ENCODE measurements around the gene SRSF3.

SRSF3 gene

DNA sequence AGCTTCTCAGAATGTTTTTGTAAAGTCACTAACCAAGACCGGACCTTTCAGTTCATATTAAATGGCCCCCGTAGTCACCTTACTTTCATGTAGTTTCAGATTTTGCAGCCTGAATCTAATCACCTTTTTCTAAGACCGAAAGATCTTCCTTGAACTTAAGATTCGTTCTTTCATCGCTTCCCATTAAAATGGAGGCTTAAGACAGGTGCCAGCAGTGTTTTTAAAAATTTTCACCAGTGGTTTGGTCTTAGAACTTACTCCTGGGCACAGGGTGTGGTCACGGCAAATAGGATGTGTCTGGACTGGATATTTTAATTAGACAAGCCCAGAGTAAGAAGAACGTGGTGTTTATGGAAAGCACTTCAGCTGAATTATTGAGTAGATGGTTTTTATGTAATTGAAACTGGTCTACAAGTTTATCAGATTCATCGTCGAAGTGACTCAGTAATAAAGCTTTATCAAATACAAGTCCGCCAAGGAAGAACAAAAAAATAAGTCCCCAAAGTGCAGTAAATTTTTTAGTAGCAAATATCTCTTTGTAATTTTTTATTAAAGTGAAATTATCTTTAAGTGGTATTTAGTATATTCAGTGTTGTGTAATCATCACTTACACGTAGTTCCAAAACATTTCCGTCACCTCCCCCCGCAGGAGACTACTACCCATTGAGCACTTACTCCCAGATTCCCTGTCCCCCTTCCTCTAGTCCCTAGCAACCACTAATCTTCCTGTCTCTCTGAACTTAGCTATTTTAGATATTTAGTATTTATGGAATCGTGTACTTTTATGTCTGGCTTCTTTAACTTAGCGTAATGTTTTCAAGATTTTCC is 868 bp downstream of the SRSF3 start:
- peaks cover 59% of the 10 kb centered on the region for H3K36me3 ChIP-seq (ENCODE audit: control insufficient read depth, low read length)

DNA sequence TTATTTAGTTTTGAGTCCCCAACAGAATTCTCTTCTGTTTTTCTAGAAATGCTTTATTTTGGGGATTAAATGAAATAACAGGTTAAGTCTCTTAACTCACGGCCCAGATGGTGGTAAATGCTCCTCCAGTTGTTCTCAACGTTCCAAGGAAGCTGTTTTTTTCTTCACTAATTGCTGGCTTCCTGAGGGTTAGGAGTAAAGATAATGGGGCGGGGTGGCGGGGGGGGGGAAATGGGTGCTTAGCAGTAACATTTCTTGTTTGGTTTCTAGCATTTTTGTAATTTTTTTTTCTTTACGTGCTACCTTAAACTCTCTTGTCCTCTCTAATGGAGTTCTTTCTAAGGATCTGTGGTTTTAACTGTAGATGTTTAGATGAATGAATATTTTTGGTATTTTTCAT is 2.2 kb downstream of the SRSF3 start:
- H3K9me2 ChIP-seq (replicated peaks; ENCODE audit: control insufficient read depth, low read length): no peaks in the 10 kb centered on the region
- peak overlapping the region; percentile 99 for H3K27ac ChIP-seq (ENCODE audit: low read depth, low read length)
- peaks cover 72% of the 10 kb centered on the region for H3K36me3 ChIP-seq (ENCODE audit: control insufficient read depth, low read length)
- TF ChIP-seq, protein P1, sequence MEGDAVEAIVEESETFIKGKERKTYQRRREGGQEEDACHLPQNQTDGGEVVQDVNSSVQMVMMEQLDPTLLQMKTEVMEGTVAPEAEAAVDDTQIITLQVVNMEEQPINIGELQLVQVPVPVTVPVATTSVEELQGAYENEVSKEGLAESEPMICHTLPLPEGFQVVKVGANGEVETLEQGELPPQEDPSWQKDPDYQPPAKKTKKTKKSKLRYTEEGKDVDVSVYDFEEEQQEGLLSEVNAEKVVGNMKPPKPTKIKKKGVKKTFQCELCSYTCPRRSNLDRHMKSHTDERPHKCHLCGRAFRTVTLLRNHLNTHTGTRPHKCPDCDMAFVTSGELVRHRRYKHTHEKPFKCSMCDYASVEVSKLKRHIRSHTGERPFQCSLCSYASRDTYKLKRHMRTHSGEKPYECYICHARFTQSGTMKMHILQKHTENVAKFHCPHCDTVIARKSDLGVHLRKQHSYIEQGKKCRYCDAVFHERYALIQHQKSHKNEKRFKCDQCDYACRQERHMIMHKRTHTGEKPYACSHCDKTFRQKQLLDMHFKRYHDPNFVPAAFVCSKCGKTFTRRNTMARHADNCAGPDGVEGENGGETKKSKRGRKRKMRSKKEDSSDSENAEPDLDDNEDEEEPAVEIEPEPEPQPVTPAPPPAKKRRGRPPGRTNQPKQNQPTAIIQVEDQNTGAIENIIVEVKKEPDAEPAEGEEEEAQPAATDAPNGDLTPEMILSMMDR (IDR thresholded peaks at IDR 0.05; ENCODE audit: low read depth, low read length, poor library complexity, severe bottlenecking): no peak
- TF ChIP-seq EZH2phosphoT487 (IDR thresholded peaks at IDR 0.05; ENCODE audit: borderline replicate concordance, low read length): no peak
- peaks cover 65% of the 10 kb centered on the region for H4K20me1 ChIP-seq (ENCODE audit: control insufficient read depth, insufficient read depth, low read depth, low read length)
- H3F3A ChIP-seq (ENCODE audit: control insufficient read depth, insufficient read depth): peaks cover 89% of the 10 kb centered on the region
- peaks cover 72% of the 10 kb centered on the region for H3K79me2 ChIP-seq (ENCODE audit: control insufficient read depth, low read length)
- H3K9me3 ChIP-seq (ENCODE audit: control insufficient read depth, insufficient read depth, low read length): no peaks in the 10 kb centered on the region
- H3K4me1 ChIP-seq (ENCODE audit: control insufficient read depth, low read length): peaks cover 64% of the 10 kb centered on the region
- H3K4me2 ChIP-seq (ENCODE audit: low read length): peak overlapping the region; percentile 89
- no peaks in the 10 kb centered on the region for H3K27me3 ChIP-seq (ENCODE audit: control insufficient read depth, low read length)
- peak overlapping the region; percentile 95 for H3K4me3 ChIP-seq (ENCODE audit: low read length)

More for the DNA sequence above, 868 bp downstream of the SRSF3 start:
- Histone ChIP-seq H3F3A (ENCODE audit: control insufficient read depth, insufficient read depth) (peaks cover 79% of the 10 kb centered on the region), H3K79me2 (ENCODE audit: control insufficient read depth, low read length) (peaks cover 60% of the 10 kb centered on the region), H3K9me3 (ENCODE audit: control insufficient read depth, insufficient read depth, low read length) (no peaks in the 10 kb centered on the region), H4K20me1 (ENCODE audit: control insufficient read depth, insufficient read depth, low read depth, low read length) (peaks cover 53% of the 10 kb centered on the region), H3K4me1 (ENCODE audit: control insufficient read depth, low read length) (peaks cover 76% of the 10 kb centered on the region), H3K9me2 (replicated peaks; ENCODE audit: control insufficient read depth, low read length) (no peaks in the 10 kb centered on the region), H3K4me2 (ENCODE audit: low read length) (peak overlapping the region; percentile 89), H3K27me3 (ENCODE audit: control insufficient read depth, low read length) (no peaks in the 10 kb centered on the region), H3K27ac (ENCODE audit: low read depth, low read length) (peak overlapping the region; percentile 99), H3K4me3 (ENCODE audit: low read length) (peak overlapping the region; percentile 95)
- TF ChIP-seq, protein P1 (IDR thresholded peaks at IDR 0.05; ENCODE audit: low read depth, low read length, poor library complexity, severe bottlenecking): no peak
- no peak for TF ChIP-seq EZH2phosphoT487 (IDR thresholded peaks at IDR 0.05; ENCODE audit: borderline replicate concordance, low read length)

DNA sequence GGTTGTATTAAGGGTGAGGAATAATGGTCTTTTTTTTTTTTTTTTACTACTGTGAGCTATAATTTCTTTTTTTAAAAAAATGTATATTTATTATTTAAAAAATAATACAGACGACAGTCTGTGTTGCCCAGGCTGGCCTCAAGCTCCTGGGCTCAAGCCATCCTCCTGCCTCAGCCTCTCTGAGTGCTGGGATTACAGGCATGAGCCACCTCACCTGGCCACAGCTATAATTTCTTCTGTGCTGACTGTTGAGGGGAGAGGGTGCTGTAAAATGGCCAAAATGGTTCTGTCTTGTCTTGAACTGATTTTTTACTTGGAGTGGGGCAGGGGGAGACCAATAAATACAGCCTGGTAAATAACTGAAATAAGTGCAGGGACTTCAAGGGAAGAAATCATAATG is 3.6 kb downstream of the SRSF3 start:
- no peak overlapping the region for H3K27ac ChIP-seq (ENCODE audit: low read depth, low read length)
- H3K4me2 ChIP-seq (ENCODE audit: low read length): peak overlapping the region; percentile 89
- peaks cover 86% of the 10 kb centered on the region for H3K36me3 ChIP-seq (ENCODE audit: control insufficient read depth, low read length)
- no peaks in the 10 kb centered on the region for H3K9me2 ChIP-seq (replicated peaks; ENCODE audit: control insufficient read depth, low read length)
- peaks cover 87% of the 10 kb centered on the region for H3K79me2 ChIP-seq (ENCODE audit: control insufficient read depth, low read length)
- TF ChIP-seq, protein P1 (IDR thresholded peaks at IDR 0.05; ENCODE audit: low read depth, low read length, poor library complexity, severe bottlenecking): no peak
- no peak for TF ChIP-seq EZH2phosphoT487 (IDR thresholded peaks at IDR 0.05; ENCODE audit: borderline replicate concordance, low read length)
- peak overlapping the region; percentile 95 for H3K4me3 ChIP-seq (ENCODE audit: low read length)
- peaks cover 92% of the 10 kb centered on the region for H3F3A ChIP-seq (ENCODE audit: control insufficient read depth, insufficient read depth)
- H3K9me3 ChIP-seq (ENCODE audit: control insufficient read depth, insufficient read depth, low read length): no peaks in the 10 kb centered on the region
- H3K27me3 ChIP-seq (ENCODE audit: control insufficient read depth, low read length): no peaks in the 10 kb centered on the region
- H4K20me1 ChIP-seq (ENCODE audit: control insufficient read depth, insufficient read depth, low read depth, low read length): peaks cover 74% of the 10 kb centered on the region
- peaks cover 55% of the 10 kb centered on the region for H3K4me1 ChIP-seq (ENCODE audit: control insufficient read depth, low read length)

Measured in DOHH2 (cell line).